Natural killer cell (primary cell): ENCODE results near the gene AKAP1. TPM values are rescaled to one million over a fixed set of nuclear protein-coding genes. Genes with fewer than 3 reads are reported as not detected.

Experiments used
- ATAC-seq, 3 donors: fragments of 150-1000 bp in 2 of 3; fragments of 200-7000 bp in 1 of 3; cut with Tn5 transposase; 1 replicate in 1 of 3; 2 replicates in 2 of 3; pipeline ENCODE4 v1.10.0; 2021; ENCODE audit warnings: mild to moderate bottlenecking in 2 of 3, moderate library complexity in 2 of 3
- DNase-seq, 2 donors: peaks; one replicate each; pipeline versions ENCODE4 v3.0.0 to v3.0.0-alpha.2; 2013 to 2021; ENCODE audit warnings: mixed read lengths in 1 of 2
- H3K27ac ChIP-seq: one replicate; pipeline ENCODE4 v1.5.1; 2013; ENCODE audit warnings: mild to moderate bottlenecking, low read length
- H3K27me3 ChIP-seq: one replicate; pipeline ENCODE4 v1.6.1; 2013; ENCODE audit warnings: low read length; ENCODE audit not compliant: control insufficient read depth, insufficient read depth
- H3K36me3 ChIP-seq: one replicate; pipeline ENCODE4 v1.6.1; 2013; ENCODE audit warnings: low read length; ENCODE audit not compliant: control insufficient read depth, insufficient read depth
- H3K4me1 ChIP-seq: one replicate; pipeline ENCODE4 v1.6.1; 2013; ENCODE audit warnings: low read length; ENCODE audit not compliant: control insufficient read depth, insufficient read depth
- H3K4me3 ChIP-seq: one replicate; pipeline ENCODE4 v1.5.1; 2013; ENCODE audit warnings: low read length
- H3K9me3 ChIP-seq: one replicate; pipeline ENCODE4 v1.6.1; 2013; ENCODE audit warnings: low read length; ENCODE audit not compliant: control insufficient read depth, insufficient read depth
- H3K27ac Mint-ChIP-seq, 2 donors: one replicate each; pipeline ENCODE4 v1.8.0; 2022; ENCODE audit warnings: mild to moderate bottlenecking in 2 of 2, mixed read lengths in 2 of 2, moderate library complexity in 1 of 2
- H3K27me3 Mint-ChIP-seq, 2 donors: one replicate each; pipeline ENCODE4 v1.8.0; 2022; ENCODE audit warnings: low read depth in 2 of 2, mixed read lengths in 2 of 2
- H3K36me3 Mint-ChIP-seq: one replicate; pipeline ENCODE4 v1.8.0; 2022; ENCODE audit warnings: mixed read lengths
- H3K4me1 Mint-ChIP-seq, 2 donors: one replicate each; pipeline ENCODE4 v1.8.0; 2022; ENCODE audit warnings: mixed read lengths in 2 of 2
- H3K4me3 Mint-ChIP-seq: one replicate; pipeline ENCODE4 v1.8.0; 2022; ENCODE audit warnings: mild to moderate bottlenecking, moderate library complexity, mixed read lengths
- H3K9me3 Mint-ChIP-seq, 2 donors: one replicate each; pipeline ENCODE4 v1.8.0; 2022; ENCODE audit warnings: mixed read lengths in 2 of 2
- WGBS: methylation state at CpG from one replicate; pipeline ENCODE4 v1.1.7; 2013; ENCODE audit warnings: missing lambda C conversion rate; ENCODE audit not compliant: insufficient coverage; 5-methylcytosine and 5-hydroxymethylcytosine counted together
- intact Hi-C: fragments of 100-400 bp; cut with micrococcal nuclease; formaldehyde crosslinking; loops from one replicate; pipeline ENCODE4 v1.14.2; 2022
- total RNA-seq, 4 donors: library from RNA; stranded (reverse); fragments of 120-200 nt in 1 of 4; gene quantifications; one replicate each; pipeline versions ENCODE4 v1.2.3 to v1.2.4, GENCODE V29; 2013 to 2022
- TF ChIP-seq, protein P1 (sequence below): fragments of 200-600 bp; IDR thresholded peaks from one replicate; pipeline ENCODE4 v1.8.0; 2022; ENCODE audit warnings: antibody characterized with exemption

Gene AKAP1
- total RNA-seq, 3 donors from 2014 or later (not counting 1 experiment from before 2014, with no cell fraction given), result 9.8 to 15.8 (median 11.4) TPM

GRCh38 chr17:57136355-57136754 lies 51.3 kb downstream of the AKAP1 start:
- no peak overlapping the region for H3K27ac ChIP-seq
- no peak for DNase-seq
- Mint-ChIP-seq H3K27me3 (peaks cover 6 to 7% of the 10 kb centered on the region in 2 donors), H3K36me3 (no peaks in the 10 kb centered on the region), H3K4me3 (no peak overlapping the region), H3K27ac (no peak overlapping the region), H3K9me3 (no peaks in the 10 kb centered on the region), H3K4me1 (peaks cover 0 to 5% of the 10 kb centered on the region in 2 donors)
- no peaks in the 10 kb centered on the region for H3K27me3 ChIP-seq
- intact Hi-C loops, result loop anchor here (10.0 kb wide), 1 partner anchor 648 kb away; no protein-coding TSS in a partner anchor
- H3K4me3 ChIP-seq, result no peak overlapping the region
- H3K4me1 ChIP-seq, result no peaks in the 10 kb centered on the region
- H3K36me3 ChIP-seq, result no peaks in the 10 kb centered on the region
- no peaks in the 10 kb centered on the region for H3K9me3 ChIP-seq
- 64% methylated on average over 13 of the region's 13 CpGs for WGBS
- ATAC-seq, result no peak
- TF ChIP-seq, protein P1, sequence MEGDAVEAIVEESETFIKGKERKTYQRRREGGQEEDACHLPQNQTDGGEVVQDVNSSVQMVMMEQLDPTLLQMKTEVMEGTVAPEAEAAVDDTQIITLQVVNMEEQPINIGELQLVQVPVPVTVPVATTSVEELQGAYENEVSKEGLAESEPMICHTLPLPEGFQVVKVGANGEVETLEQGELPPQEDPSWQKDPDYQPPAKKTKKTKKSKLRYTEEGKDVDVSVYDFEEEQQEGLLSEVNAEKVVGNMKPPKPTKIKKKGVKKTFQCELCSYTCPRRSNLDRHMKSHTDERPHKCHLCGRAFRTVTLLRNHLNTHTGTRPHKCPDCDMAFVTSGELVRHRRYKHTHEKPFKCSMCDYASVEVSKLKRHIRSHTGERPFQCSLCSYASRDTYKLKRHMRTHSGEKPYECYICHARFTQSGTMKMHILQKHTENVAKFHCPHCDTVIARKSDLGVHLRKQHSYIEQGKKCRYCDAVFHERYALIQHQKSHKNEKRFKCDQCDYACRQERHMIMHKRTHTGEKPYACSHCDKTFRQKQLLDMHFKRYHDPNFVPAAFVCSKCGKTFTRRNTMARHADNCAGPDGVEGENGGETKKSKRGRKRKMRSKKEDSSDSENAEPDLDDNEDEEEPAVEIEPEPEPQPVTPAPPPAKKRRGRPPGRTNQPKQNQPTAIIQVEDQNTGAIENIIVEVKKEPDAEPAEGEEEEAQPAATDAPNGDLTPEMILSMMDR, result no peak

DNA sequence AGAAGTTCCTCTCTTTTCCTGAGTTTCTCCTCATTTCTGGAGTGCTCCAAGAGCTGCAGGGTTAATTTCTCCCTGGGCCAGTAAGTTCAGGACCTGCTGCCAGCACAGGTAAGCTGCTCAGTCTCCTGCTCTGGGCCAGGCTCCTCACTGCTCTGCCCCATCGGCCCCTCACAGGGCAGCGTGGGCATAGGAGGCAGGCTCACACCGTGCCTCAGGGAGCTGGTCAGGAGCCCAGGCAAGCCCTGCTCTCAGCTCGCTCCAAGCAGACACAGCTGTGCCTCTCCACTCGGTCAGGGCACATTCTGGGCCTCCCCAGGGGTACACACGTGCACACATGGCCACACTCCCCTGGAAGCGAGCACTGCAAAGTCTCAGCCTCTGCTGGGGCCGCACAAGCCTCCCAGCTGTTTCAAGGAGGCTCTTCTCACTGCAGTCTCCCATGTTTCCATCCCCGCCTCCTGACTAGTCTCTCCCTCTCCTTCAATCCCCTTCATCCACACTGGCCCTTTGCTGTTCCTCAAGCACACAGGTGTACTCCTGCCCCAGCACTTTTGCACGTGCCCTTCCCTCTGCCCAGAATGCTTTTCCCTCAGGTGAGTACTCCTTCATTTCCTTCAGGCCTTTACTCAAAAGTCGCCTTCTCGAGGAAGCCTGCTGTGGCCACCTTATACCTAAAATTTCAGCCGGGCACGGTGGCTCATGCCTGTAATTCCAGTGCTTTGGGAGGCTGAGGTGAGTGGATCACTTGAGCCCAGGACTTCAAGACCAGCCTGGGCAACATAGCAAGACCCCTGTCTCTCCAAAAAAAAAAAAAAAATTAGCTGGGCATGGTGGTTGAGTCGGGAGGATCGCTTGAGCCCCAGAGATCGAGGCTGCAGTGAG lies 53.2 kb downstream of the AKAP1 start:
- Mint-ChIP-seq H3K36me3 (no peaks in the 10 kb centered on the region), H3K27me3 (peaks cover 6 to 7% of the 10 kb centered on the region in 2 donors), H3K9me3 (no peaks in the 10 kb centered on the region), H3K4me3 (no peak overlapping the region), H3K4me1 (peaks cover 0 to 5% of the 10 kb centered on the region in 2 donors), H3K27ac (no peak overlapping the region)
- TF ChIP-seq, protein P1, result no peak
- no peaks in the 10 kb centered on the region for H3K9me3 ChIP-seq
- no peak overlapping the region for H3K27ac ChIP-seq
- H3K36me3 ChIP-seq, result no peaks in the 10 kb centered on the region
- WGBS, result 84% methylated on average over 17 of the region's 17 CpGs
- intact Hi-C loops, result loop anchor here (10.0 kb wide), 1 partner anchor 647 kb away; no protein-coding TSS in a partner anchor
- ATAC-seq, result no peak
- H3K4me1 ChIP-seq, result no peaks in the 10 kb centered on the region
- no peaks in the 10 kb centered on the region for H3K27me3 ChIP-seq
- no peak for DNase-seq
- no peak overlapping the region for H3K4me3 ChIP-seq

DNA sequence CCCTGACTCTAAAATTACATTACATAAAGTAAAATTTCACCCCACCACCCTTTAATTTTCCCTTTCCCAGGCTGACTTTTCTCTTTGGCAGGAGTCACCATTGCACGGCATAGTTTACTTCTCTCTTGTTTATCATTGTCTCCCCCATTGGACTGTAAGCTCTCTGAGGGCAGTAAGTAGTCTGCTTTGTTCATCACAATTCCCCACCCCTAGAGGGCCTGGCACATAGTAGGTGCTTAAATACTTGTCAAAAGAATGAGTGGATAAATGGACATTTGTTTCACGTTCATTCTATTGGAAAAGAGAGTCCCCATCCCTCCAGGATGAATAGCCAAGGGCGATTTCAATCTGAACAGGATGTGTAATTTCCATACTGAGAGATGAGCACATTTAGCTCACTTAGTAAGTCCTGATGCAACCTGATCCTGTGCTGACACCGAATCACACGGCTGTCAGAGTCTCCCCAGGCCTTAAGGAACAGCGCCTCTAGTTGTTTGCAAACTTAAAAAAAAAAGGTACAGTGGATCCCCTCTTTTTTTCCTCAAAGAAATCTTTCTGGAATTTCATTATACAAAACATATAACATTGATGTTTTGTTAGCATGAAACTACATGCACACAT lies 54.0 kb downstream of the AKAP1 start:
- H3K36me3 ChIP-seq, result no peaks in the 10 kb centered on the region
- Mint-ChIP-seq H3K4me1 (peaks cover 0 to 5% of the 10 kb centered on the region in 2 donors), H3K9me3 (no peaks in the 10 kb centered on the region), H3K4me3 (no peak overlapping the region), H3K27ac (no peak overlapping the region), H3K36me3 (no peaks in the 10 kb centered on the region), H3K27me3 (peaks cover 6 to 7% of the 10 kb centered on the region in 2 donors)
- WGBS, result 92% methylated on average over 6 of the region's 6 CpGs
- H3K9me3 ChIP-seq, result no peaks in the 10 kb centered on the region
- no peaks in the 10 kb centered on the region for H3K4me1 ChIP-seq
- H3K4me3 ChIP-seq, result no peak overlapping the region
- H3K27ac ChIP-seq, result no peak overlapping the region
- intact Hi-C loops, result loop anchor here (10.0 kb wide), 1 partner anchor 646 kb away; no protein-coding TSS in a partner anchor
- ATAC-seq, result no peak
- DNase-seq, result no peak
- TF ChIP-seq, protein P1, result no peak
- no peaks in the 10 kb centered on the region for H3K27me3 ChIP-seq
